ENCODE data around the gene SBDS.

SBDS gene

GRCh38 chr7:66964411-66964810, 31.0 kb downstream of the SBDS start (continued):
- TF ChIP-seq MZF1 (tag by site-specific recombination; IDR thresholded peaks at IDR 0.05; ENCODE audit: borderline replicate concordance) (no peak), PRDM6 (tag by site-specific recombination; IDR thresholded peaks at IDR 0.05) (no peak), ZNF175 (tag by site-specific recombination; IDR thresholded peaks at IDR 0.05) (no peak), ZNF121 (tag by site-specific recombination; IDR thresholded peaks at IDR 0.05) (no peak), ZNF596 (tag by site-specific recombination; IDR thresholded peaks at IDR 0.05) (no peak), ZNF585B (tag by site-specific recombination; IDR thresholded peaks at IDR 0.05) (no peak), ZBTB10 (tag by site-specific recombination; IDR thresholded peaks at IDR 0.05) (no peak), MYNN (tag by site-specific recombination; IDR thresholded peaks at IDR 0.05; ENCODE audit: borderline replicate concordance) (no peak), ZNF514 (tag by site-specific recombination; IDR thresholded peaks at IDR 0.05) (no peak), ZSCAN5A (tag by site-specific recombination; IDR thresholded peaks at IDR 0.05) (no peak)

- peaks cover 6 to 26% of the 10 kb centered on the region in 2 experiments for H3K36me3 ChIP-seq (ENCODE audit: control insufficient read depth in 2 of 2, insufficient read depth in 1 of 2, low read length in 2 of 2)
- ChIA-PET CTCF (no interaction called here), POLR2A (no interaction called here)
- TF ChIP-seq GLIS1 (tag by site-specific recombination; IDR thresholded peaks at IDR 0.05) = no peak
- no peak for TF ChIP-seq RBAK (tag by site-specific recombination; IDR thresholded peaks at IDR 0.05)
- TF ChIP-seq SALL2 (tag by site-specific recombination; IDR thresholded peaks at IDR 0.05; ENCODE audit: borderline replicate concordance) = no peak
- TF ChIP-seq PRDM4 (tag by site-specific recombination; IDR thresholded peaks at IDR 0.05) = no peak
- no peak for TF ChIP-seq ZNF239 (tag by site-specific recombination; IDR thresholded peaks at IDR 0.05)
- no peak for TF ChIP-seq AEBP2 (tag by site-specific recombination; IDR thresholded peaks at IDR 0.05; ENCODE audit: borderline replicate concordance)
- no peak for TF ChIP-seq ZNF214 (tag by site-specific recombination; IDR thresholded peaks at IDR 0.05; ENCODE audit: borderline replicate concordance)
- TF ChIP-seq ZNF248 (tag by site-specific recombination; IDR thresholded peaks at IDR 0.05) = no peak
- TF ChIP-seq ZNF600 (tag by site-specific recombination; IDR thresholded peaks at IDR 0.05) = no peak
- no peak overlapping the region for H3K27ac ChIP-seq (ENCODE audit: extremely low read depth, low read depth, low read length)
- H3K4me1 ChIP-seq (ENCODE audit: control insufficient read depth, insufficient read depth, low read length) = no peaks in the 10 kb centered on the region
- H3K9me3 ChIP-seq (ENCODE audit: control insufficient read depth, insufficient read depth, low read depth, low read length) = no peaks in the 10 kb centered on the region
- H3K4me3 ChIP-seq (ENCODE audit: low read depth, low read length) = no peak overlapping the region
Measured at GRCh38 chr7:66961096-66961495, 34.3 kb downstream of the SBDS start.

All from HEK293 (cell line).